LNCaP clone FGC (cell line): ENCODE results near the gene FAF2.

Experiments used
- DNase-seq: peaks from one replicate; pipeline ENCODE4 v3.0.0-alpha.2; 2011; ENCODE audit warnings: low read depth
- H3K4me3 ChIP-seq: 2 replicates; pipeline ENCODE4 v1.5.1; 2011; ENCODE audit warnings: mild to moderate bottlenecking, low read depth, low read length, control low read depth
- TF ChIP-seq, protein P1 (sequence below): IDR thresholded peaks from 2 replicates; pipeline ENCODE4 v1.5.1; 2012; ENCODE audit warnings: mild to moderate bottlenecking; ENCODE audit not compliant: control insufficient read depth, insufficient read depth; ENCODE audit errors: extremely low read depth

Gene FAF2

GRCh38 chr5:176444742-176445141 lies 3.4 kb upstream of the FAF2 start:
- H3K4me3 ChIP-seq = no peak overlapping the region
- TF ChIP-seq, protein P1, sequence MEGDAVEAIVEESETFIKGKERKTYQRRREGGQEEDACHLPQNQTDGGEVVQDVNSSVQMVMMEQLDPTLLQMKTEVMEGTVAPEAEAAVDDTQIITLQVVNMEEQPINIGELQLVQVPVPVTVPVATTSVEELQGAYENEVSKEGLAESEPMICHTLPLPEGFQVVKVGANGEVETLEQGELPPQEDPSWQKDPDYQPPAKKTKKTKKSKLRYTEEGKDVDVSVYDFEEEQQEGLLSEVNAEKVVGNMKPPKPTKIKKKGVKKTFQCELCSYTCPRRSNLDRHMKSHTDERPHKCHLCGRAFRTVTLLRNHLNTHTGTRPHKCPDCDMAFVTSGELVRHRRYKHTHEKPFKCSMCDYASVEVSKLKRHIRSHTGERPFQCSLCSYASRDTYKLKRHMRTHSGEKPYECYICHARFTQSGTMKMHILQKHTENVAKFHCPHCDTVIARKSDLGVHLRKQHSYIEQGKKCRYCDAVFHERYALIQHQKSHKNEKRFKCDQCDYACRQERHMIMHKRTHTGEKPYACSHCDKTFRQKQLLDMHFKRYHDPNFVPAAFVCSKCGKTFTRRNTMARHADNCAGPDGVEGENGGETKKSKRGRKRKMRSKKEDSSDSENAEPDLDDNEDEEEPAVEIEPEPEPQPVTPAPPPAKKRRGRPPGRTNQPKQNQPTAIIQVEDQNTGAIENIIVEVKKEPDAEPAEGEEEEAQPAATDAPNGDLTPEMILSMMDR = no peak
- DNase-seq = no peak

- no peak overlapping the region for H3K4me3 ChIP-seq
- DNase-seq = no peak
- TF ChIP-seq, protein P1 = no peak
These were observed 2.0 kb upstream of the FAF2 start for GRCh38 chr5:176446028-176446665.

GRCh38 chr5:176446884-176447590 lies 1.1 kb upstream of the FAF2 start:
- DNase-seq = no peak
- TF ChIP-seq, protein P1 = no peak
- H3K4me3 ChIP-seq = peak overlapping the region; percentile 84

DNA sequence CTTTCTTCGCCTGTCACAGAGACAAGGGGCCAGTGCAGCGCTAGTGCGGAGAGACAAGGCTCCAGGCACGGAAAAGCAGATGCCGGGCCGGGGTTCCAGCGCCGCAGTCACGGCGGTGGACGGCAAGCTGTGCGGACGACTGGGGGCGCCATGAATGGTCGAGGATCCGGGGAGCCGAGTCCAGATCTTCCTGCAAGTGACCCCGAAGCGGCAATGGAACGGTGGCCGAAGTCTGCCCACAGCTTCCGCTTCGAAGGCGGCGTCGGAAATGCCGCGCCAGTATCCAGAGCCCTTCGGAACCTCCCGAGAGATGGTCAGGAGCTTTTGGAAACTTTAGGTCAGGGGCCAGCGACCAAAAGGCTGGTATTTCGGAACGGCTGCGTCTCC lies 601 bp upstream of the FAF2 start:
- H3K4me3 ChIP-seq = peak overlapping the region; percentile 84
- TF ChIP-seq, protein P1 = no peak
- DNase-seq = no peak

DNA sequence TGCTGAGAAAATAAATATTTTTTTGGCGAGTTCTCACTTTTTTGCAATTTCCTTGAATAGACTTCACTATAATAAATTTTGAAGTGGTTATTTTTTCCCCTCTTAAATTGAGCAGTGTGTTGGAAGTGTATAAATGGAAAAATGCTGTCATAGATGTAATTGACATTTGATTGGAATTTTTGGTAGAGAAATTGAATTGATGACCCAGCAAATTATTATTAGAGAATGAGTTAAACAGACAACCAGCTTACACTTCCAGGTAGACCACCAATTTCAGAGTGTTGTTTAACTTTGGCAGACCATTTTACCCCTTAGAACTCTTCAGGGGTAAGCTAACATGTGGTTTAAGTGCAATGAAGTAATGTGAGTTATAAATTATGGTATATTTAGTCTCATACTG lies 1.9 kb downstream of the FAF2 start:
- no peak for DNase-seq
- TF ChIP-seq, protein P1 = no peak
- no peak overlapping the region for H3K4me3 ChIP-seq

- TF ChIP-seq, protein P1 = no peak
- H3K4me3 ChIP-seq = no peak overlapping the region
- no peak for DNase-seq
These were observed 6.7 kb downstream of the FAF2 start for GRCh38 chr5:176454724-176455394.
